ENCODE results near the gene OAS2. TPM values are rescaled to one million over a fixed set of nuclear protein-coding genes. Genes with fewer than 3 reads are reported as not detected.

Gene OAS2
- total and polyA plus RNA-seq, 10 of the 15 experiments (the other 5 are each of a cell fraction or from before 2014, with no cell fraction given) = 32.4 to 290 (median 90.2) TPM

DNA sequence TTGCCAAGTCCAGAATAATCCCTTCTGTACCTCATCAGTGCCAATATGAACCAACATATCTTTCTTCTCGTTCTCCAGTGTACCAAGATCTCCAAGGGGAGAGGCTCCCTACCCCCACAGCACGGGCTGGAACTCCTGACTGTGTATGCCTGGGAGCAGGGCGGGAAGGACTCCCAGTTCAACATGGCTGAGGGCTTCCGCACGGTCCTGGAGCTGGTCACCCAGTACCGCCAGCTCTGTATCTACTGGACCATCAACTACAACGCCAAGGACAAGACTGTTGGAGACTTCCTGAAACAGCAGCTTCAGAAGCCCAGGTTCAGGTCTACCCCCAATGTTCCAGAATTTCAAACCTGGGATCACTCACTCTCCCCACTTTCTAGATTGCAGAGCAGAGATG lies 10.5 kb upstream of the OAS2 start:
- in situ Hi-C loops (cut with MboI) = no loop called here
- H3K27me3 ChIP-seq (replicated peaks in 1 of 2; ENCODE audit: control insufficient read depth in 2 of 2, insufficient read depth in 2 of 2, low read length in 1 of 2) = no peaks in the 10 kb centered on the region
- POLR2A ChIA-PET = interaction anchor here (1.1 kb wide), 1 partner anchor 10 kb away, joined by 4 read pairs; no protein-coding TSS in a partner anchor
- H3K9me3 ChIP-seq (replicated peaks; ENCODE audit: control insufficient read depth, insufficient read depth, low read length) = no peaks in the 10 kb centered on the region
- H3K4me1 ChIP-seq (ENCODE audit: control insufficient read depth, insufficient read depth, low read length) = no peaks in the 10 kb centered on the region
- H3K9ac ChIP-seq (ENCODE audit: control insufficient read depth, insufficient read depth, low read length) = no peak overlapping the region
- TF ChIP-seq KLF5 (IDR thresholded peaks at IDR 0.05; ENCODE audit: partially characterized antibody) (no peak), MTA2 (IDR thresholded peaks at IDR 0.05; ENCODE audit: low read depth) (no peak), POU2F2 (IDR thresholded peaks at IDR 0.05; ENCODE audit: borderline replicate concordance, low read depth, low read length) (no peak), FOXK2 (IDR thresholded peaks at IDR 0.05) (no peak), RBBP5 (conservative IDR thresholded peaks at IDR 0.05) (no peak), YY1 (IDR thresholded peaks at IDR 0.05; ENCODE audit: low read depth, low read length) (no peak), BRCA1 (IDR thresholded peaks at IDR 0.05; ENCODE audit: low read depth, low read length) (no peak), ZNF217 (IDR thresholded peaks at IDR 0.05) (no peak)
- TF ChIP-seq, protein P1, sequence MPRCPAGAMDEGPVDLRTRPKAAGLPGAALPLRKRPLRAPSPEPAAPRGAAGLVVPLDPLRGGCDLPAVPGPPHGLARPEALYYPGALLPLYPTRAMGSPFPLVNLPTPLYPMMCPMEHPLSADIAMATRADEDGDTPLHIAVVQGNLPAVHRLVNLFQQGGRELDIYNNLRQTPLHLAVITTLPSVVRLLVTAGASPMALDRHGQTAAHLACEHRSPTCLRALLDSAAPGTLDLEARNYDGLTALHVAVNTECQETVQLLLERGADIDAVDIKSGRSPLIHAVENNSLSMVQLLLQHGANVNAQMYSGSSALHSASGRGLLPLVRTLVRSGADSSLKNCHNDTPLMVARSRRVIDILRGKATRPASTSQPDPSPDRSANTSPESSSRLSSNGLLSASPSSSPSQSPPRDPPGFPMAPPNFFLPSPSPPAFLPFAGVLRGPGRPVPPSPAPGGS (IDR thresholded peaks at IDR 0.05; ENCODE audit: borderline replicate concordance, insufficient read depth, low read depth, low read length, poor library complexity, severe bottlenecking) = no peak
- TF ChIP-seq, protein P2, sequence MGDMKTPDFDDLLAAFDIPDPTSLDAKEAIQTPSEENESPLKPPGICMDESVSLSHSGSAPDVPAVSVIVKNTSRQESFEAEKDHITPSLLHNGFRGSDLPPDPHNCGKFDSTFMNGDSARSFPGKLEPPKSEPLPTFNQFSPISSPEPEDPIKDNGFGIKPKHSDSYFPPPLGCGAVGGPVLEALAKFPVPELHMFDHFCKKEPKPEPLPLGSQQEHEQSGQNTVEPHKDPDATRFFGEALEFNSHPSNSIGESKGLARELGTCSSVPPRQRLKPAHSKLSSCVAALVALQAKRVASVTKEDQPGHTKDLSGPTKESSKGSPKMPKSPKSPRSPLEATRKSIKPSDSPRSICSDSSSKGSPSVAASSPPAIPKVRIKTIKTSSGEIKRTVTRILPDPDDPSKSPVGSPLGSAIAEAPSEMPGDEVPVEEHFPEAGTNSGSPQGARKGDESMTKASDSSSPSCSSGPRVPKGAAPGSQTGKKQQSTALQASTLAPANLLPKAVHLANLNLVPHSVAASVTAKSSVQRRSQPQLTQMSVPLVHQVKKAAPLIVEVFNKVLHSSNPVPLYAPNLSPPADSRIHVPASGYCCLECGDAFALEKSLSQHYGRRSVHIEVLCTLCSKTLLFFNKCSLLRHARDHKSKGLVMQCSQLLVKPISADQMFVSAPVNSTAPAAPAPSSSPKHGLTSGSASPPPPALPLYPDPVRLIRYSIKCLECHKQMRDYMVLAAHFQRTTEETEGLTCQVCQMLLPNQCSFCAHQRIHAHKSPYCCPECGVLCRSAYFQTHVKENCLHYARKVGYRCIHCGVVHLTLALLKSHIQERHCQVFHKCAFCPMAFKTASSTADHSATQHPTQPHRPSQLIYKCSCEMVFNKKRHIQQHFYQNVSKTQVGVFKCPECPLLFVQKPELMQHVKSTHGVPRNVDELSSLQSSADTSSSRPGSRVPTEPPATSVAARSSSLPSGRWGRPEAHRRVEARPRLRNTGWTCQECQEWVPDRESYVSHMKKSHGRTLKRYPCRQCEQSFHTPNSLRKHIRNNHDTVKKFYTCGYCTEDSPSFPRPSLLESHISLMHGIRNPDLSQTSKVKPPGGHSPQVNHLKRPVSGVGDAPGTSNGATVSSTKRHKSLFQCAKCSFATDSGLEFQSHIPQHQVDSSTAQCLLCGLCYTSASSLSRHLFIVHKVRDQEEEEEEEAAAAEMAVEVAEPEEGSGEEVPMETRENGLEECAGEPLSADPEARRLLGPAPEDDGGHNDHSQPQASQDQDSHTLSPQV (IDR thresholded peaks at IDR 0.05) = no peak
- TF ChIP-seq, protein P3, sequence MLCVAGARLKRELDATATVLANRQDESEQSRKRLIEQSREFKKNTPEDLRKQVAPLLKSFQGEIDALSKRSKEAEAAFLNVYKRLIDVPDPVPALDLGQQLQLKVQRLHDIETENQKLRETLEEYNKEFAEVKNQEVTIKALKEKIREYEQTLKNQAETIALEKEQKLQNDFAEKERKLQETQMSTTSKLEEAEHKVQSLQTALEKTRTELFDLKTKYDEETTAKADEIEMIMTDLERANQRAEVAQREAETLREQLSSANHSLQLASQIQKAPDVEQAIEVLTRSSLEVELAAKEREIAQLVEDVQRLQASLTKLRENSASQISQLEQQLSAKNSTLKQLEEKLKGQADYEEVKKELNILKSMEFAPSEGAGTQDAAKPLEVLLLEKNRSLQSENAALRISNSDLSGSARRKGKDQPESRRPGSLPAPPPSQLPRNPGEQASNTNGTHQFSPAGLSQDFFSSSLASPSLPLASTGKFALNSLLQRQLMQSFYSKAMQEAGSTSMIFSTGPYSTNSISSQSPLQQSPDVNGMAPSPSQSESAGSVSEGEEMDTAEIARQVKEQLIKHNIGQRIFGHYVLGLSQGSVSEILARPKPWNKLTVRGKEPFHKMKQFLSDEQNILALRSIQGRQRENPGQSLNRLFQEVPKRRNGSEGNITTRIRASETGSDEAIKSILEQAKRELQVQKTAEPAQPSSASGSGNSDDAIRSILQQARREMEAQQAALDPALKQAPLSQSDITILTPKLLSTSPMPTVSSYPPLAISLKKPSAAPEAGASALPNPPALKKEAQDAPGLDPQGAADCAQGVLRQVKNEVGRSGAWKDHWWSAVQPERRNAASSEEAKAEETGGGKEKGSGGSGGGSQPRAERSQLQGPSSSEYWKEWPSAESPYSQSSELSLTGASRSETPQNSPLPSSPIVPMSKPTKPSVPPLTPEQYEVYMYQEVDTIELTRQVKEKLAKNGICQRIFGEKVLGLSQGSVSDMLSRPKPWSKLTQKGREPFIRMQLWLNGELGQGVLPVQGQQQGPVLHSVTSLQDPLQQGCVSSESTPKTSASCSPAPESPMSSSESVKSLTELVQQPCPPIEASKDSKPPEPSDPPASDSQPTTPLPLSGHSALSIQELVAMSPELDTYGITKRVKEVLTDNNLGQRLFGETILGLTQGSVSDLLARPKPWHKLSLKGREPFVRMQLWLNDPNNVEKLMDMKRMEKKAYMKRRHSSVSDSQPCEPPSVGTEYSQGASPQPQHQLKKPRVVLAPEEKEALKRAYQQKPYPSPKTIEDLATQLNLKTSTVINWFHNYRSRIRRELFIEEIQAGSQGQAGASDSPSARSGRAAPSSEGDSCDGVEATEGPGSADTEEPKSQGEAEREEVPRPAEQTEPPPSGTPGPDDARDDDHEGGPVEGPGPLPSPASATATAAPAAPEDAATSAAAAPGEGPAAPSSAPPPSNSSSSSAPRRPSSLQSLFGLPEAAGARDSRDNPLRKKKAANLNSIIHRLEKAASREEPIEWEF (IDR thresholded peaks at IDR 0.05; ENCODE audit: insufficient replicate concordance, low read depth, low read length) = no peak
- RAD21 ChIA-PET (ENCODE audit: unreplicated experiment) = no interaction called here
- ATAC-seq (no peak), DNase-seq (ENCODE audit: low read depth, low spot score) (no peak), FAIRE-seq (no peak)
- no peak overlapping the region for H2AFZ ChIP-seq (ENCODE audit: control insufficient read depth, low read depth, low read length)
- no peak overlapping the region for H3K4me3 ChIP-seq
- H3K79me2 ChIP-seq (ENCODE audit: control insufficient read depth, insufficient read depth, low read length) = no peaks in the 10 kb centered on the region
- CTCF ChIA-PET = no interaction called here
- intact Hi-C loops (cut with micrococcal nuclease; ENCODE audit: unreplicated experiment) = no loop called here
- no TSS peak for BruUV-seq (replicated peaks)
- H4K20me1 ChIP-seq (ENCODE audit: control insufficient read depth, insufficient read depth) = no peaks in the 10 kb centered on the region
- WGBS (ENCODE audit: insufficient coverage, insufficient replicate concordance, low lambda C conversion rate, missing lambda C conversion rate) = 75% methylated on average over 7 of the region's 7 CpGs
- peaks cover 15 to 17% of the 10 kb centered on the region in 2 experiments for H3K36me3 ChIP-seq (ENCODE audit: control insufficient read depth in 2 of 2, insufficient read depth in 2 of 2, low read length in 1 of 2)
- SMC1A ChIA-PET (ENCODE audit: uncharacterized antibody, unreplicated experiment) = interaction anchor here (1.5 kb wide), 1 partner anchor 25 kb away, joined by 3 read pairs; no protein-coding TSS in a partner anchor
- H3K27ac ChIP-seq (ENCODE audit: control insufficient read depth, insufficient read depth) = no peak overlapping the region
- H3K4me2 ChIP-seq (ENCODE audit: control insufficient read depth, insufficient read depth) = no peak overlapping the region
